NCI-H2196 treated with DMSO at 0.1 percent for 48 hours (cell line): Measurements from ENCODE around the gene IGSF8.

ENCODE experiments used
- DNase-seq: peaks from one replicate; lab custom pipeline; 2025; ENCODE audit not compliant: unreplicated experiment; lab: John Stamatoyannopoulos, UW

Gene IGSF8

GRCh38 chr1:160043543-160043942, 54.9 kb downstream of the IGSF8 start:
- DNase-seq = no peak
